HG02678 (cell line): ENCODE results near the gene IL26.

Source experiments
- ATAC-seq: cut with Tn5 transposase; IDR thresholded peaks from one replicate; pipeline ENCODE4 v1.9.1; 2021; ENCODE audit warnings: mild to moderate bottlenecking, moderate library complexity; ENCODE audit not compliant: unreplicated experiment

Gene IL26, protein sequence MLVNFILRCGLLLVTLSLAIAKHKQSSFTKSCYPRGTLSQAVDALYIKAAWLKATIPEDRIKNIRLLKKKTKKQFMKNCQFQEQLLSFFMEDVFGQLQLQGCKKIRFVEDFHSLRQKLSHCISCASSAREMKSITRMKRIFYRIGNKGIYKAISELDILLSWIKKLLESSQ

DNA sequence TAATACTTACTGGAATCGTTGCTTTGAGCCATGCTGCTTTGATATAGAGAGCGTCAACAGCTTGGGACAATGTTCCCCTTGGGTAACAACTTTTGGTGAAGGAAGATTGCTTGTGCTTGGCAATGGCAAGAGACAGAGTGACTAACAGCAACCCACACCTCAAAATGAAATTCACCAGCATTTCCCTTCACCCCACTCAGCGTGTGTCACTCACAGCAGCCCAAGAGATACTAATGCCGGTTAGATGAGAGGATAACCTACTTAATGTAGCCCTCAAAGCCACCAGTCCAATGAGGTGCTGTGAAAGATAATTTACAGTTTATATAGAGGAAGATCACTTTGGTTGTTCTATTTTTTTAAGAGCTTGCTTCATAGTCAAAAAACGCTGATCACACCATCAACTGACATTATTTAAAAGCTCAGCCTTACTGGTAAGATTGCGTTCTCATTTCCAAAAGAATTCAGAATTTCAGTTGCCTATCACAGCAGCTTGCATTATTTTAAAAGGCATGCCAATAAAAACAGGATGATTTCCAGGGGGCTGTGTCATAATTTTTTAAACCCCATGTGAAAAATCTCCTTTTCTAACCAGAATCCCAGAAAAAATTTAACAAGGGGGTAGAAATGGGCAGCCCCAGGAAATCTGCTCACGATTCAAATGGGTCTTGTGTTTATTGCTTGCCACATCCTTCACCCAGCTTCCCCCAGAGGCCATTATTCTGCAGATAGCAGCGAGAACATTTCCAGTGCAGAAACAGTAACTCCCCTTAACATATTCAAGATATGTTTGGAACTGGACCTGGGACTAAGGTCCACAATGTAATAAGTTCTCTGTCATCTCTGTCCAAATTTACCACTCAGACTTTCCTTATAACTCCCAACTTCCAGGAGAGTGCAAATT, at the start of gene IL26:
Gene IL26 (minus strand): TSS at position 235 of the 901 bp plus-strand sequence. CDS start 54 bp downstream, at position 181.
- ATAC-seq: no peak

DNA sequence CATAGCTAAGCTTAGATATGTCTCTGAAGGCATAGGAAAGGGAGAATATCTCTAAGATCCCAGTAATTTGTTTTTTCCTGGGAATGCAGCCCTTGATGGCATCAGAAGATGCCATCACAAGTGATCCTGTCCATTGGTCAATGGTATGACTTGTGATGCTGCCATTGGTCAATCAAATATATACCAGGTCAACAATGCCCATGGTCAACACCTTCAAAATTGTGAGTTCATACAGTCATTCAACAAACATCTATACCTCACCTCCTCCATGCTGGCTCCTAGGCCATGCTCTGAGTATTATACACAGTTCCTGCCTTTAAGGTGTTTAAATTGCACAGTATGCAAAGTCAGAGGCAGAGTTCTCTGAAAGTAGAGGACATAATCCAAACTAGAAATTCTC, 47.1 kb upstream of the IL26 start:
- ATAC-seq: no peak

DNA sequence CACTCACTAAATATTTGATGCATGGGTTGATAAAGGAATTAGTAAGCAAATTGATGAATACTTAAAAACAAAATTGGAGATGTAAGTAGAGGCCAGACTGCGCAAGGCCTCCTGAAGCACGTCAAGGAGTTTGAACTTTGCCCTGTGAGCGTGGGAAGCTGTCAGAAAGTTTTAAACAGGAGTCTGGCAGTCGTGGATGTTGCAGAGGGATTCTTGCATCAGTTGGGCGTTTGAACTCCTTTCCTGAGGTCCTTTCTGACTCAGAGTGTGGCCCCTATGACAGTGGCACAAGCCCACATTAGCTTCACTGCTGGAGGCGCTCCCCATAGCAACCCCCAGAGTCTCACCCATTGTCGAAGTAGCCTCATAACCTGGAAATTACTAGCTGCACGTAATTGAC, 45.7 kb upstream of the IL26 start:
- no peak for ATAC-seq

- no peak for ATAC-seq
Observed at GRCh38 chr12:68270358-68270757, 44.7 kb upstream of the IL26 start.

GRCh38 chr12:68269779-68270178, 44.2 kb upstream of the IL26 start:
- no peak for ATAC-seq

DNA sequence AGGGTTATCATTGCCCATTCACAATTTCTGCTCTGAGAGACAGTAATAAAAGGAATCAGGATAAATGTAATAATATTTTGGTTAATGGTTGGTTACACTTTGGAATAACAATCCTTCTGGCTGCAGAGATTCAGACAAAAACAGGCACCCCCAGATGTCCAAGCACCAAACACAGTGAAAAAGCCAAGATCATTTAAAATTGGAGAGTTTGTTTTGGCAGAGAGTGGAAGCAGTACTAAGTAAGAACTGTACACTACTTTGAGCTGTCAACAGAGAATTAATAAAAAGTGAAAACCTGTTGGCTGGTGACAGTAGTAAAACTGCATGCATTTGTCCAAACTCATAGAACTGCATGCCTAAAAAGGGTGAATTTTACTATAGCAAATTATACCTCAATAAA, 43.4 kb upstream of the IL26 start:
- ATAC-seq: no peak

GRCh38 chr12:68267892-68268396, 42.3 kb upstream of the IL26 start:
- ATAC-seq: no peak

- ATAC-seq: no peak
Observed at GRCh38 chr12:68264857-68265256, 39.2 kb upstream of the IL26 start.

GRCh38 chr12:68264158-68264855, 38.7 kb upstream of the IL26 start:
- ATAC-seq: no peak

- ATAC-seq: no peak
Observed at GRCh38 chr12:68263366-68263765, 37.8 kb upstream of the IL26 start.

GRCh38 chr12:68261896-68262295, 36.3 kb upstream of the IL26 start:
- no peak for ATAC-seq

DNA sequence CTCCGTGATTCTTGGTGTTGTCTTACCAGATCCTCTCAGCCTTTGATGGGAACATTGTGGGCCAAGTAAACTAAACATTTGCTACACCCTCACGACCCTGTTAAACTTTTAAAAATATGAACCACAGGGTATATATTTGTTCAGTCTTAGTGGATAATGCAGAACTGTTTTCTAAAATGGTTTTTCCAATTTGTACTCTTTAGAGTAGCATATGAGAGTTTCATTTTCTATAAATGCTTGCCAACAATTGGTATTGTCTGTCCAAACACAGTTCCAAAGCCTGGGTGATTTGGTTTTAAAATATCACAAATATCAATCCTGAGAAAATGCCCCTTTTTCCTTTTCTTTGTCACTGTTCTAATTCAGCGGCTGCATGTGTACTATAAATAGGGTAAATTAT, 34.5 kb upstream of the IL26 start:
- ATAC-seq: no peak

DNA sequence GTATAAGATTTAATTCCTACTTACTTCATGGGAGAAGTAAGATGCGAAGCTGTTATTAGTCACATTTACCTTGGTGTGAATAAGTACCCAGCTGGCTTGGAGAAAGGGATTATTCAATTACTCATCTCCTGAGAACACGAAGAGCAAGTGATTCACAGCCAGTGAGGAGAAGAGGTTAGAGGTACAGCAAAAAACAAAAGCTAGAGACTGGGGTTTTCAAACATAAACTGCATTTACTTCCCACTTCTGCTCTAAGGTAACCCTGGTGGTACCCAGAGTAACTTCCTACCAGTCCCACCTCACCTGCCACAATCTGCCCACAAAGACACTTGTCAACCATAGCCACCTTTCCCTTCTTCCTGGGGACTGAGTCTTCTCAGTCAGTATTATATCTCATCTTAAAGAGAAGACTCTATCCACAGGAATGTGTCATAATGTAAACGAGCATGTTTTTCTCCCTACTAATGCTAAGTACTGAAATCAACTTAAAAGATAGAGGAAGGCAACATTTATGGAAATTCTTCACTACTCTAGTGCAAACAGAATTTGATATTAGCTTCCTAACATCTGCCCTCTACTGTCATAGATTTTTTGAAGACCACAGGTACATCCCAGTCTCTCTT, 33.8 kb upstream of the IL26 start:
- no peak for ATAC-seq

GRCh38 chr12:68253504-68253903, 27.9 kb upstream of the IL26 start, which contains the start of gene IL22:
Gene IL22, minus strand, starts transcription at chr12:68253604. Its CDS starts 156 bp downstream, at chr12:68253448.
- ATAC-seq: no peak

DNA sequence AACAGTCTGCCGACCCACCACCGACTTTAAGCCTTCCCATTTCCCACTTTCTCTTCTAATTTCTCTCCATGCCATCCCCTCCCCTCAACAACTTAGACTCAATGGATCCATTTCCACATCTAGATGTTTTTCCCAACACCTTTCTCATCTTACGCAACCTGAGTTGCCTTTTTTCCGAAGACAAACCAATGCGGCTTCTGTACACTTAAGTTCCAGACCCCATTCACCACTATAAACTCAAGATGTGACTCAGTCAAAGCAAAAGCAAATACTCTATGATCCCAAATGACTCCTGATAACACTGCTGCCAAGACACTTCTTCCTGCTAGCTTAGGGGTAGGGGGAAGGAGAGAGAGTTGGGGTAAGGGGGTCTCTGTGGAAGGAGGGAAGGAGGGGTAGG, 26.5 kb upstream of the IL26 start:
- no peak for ATAC-seq

DNA sequence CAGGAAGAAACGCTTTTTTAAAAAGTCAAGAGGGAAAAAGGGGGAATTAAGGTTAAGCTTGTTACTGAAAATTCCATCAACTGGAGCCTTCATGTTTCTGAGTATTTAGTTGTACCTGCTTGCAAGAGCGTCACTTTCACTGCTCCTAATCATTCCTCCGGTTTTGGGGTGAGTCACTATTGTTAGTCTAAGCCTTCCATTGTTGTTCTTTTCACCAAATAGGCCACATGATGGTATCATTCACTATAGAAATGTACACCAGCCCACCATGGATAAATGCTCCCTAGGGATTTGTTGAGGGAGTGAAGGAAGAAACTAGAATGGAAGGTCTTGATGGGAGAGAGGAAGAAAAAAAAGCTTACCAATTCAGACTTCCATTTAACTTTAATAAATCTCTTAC, 24.8 kb upstream of the IL26 start:
- ATAC-seq: no peak

DNA sequence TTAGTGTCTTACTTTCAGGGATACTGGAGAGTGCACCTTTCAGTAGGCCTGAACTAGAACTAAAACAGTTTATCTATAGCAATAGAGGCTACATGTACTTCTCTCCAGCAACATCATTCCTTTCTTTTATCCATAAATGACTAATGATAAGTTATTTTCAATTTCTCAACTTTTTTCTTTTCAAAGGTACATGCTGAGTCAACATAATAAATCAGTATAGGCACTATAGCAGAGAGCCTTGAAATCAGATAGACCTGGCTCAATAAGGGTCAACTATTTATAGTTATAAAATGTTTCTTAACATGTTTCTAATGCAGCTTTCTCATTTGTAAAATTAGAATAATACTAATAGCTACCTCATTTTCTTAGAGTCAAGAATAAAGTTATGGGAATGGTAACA, 22.2 kb upstream of the IL26 start:
- ATAC-seq: no peak

DNA sequence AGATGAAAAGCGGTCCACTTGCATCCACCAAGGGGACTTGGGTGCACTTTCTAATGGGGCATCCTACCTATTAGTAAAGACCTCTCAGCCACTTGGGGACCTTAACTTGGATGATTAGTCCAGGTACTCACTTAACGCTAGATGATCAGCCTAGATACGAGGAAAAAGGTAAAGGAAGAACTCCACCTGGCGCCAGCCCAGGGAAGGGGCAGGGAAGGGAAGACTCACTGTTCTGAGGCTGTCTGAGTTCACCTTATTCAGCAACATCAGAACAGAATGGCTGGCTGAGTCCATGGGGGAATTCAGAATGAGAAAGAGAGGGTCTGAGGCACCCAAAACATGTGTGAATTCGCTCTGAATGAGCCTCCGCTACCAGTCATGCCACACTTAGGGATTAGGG, 20.7 kb upstream of the IL26 start:
- ATAC-seq: no peak

- ATAC-seq: no peak
Observed at GRCh38 chr12:68245180-68246021, 19.8 kb upstream of the IL26 start.

GRCh38 chr12:68242777-68243176, 17.2 kb upstream of the IL26 start:
- ATAC-seq: no peak
